ENCODE measurements around the gene KCNIP2.

KCNIP2 gene

DNA sequence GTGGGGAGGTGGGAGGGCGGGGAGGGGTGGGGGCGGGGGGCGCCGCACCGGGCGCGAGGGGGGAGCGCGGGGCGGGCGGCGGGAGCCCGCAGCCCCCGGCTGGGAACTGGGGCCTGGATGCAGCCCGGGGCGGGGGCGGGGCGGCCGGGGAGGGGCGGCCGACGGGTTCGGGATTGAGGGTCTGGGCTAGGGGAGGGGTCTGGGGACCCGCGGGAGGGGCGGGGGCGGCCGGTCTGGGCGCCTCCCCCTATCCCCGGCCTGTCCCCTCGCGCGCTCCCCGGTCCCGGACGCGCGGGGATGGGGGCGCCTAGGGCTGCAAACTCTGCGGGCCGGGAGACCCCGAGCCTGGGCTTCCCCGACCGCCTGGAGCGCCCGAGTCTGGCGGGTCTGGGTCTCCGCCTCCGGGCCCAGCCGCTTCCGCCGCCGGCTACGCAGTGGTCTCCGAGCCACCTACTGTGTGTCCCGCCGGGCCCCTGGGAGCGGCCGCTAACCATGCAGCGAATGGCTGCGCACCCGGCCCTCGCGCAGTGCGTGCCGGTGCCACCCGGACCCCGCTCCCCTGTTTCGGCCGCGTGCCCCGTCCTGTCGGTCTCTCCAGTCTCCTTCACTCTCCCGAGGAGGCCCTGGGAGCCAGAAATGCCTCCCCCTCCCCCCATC is 67.3 kb downstream of the KCNIP2 start:
- Histone ChIP-seq H3K9ac (no peak overlapping the region), H3K4me1 (ENCODE audit: low read depth, poor library complexity, severe bottlenecking) (peaks cover 13% of the 10 kb centered on the region), H3K27ac (no peak overlapping the region), H3K4me3 (IDR thresholded peaks at IDR 0.05; ENCODE audit: insufficient read depth, low read depth, low read length) (no peak overlapping the region), H4K20me1 (ENCODE audit: insufficient read depth) (no peaks in the 10 kb centered on the region), H3K36me3 (ENCODE audit: insufficient read depth) (no peaks in the 10 kb centered on the region), H2AFZ (ENCODE audit: low read depth) (no peak overlapping the region), H3K79me2 (ENCODE audit: insufficient read depth, low read depth) (no peaks in the 10 kb centered on the region), H3K27me3 (ENCODE audit: insufficient read depth, low read depth) (peaks cover 22% of the 10 kb centered on the region), H3K4me2 (no peak overlapping the region)
- TF ChIP-seq, protein P1, sequence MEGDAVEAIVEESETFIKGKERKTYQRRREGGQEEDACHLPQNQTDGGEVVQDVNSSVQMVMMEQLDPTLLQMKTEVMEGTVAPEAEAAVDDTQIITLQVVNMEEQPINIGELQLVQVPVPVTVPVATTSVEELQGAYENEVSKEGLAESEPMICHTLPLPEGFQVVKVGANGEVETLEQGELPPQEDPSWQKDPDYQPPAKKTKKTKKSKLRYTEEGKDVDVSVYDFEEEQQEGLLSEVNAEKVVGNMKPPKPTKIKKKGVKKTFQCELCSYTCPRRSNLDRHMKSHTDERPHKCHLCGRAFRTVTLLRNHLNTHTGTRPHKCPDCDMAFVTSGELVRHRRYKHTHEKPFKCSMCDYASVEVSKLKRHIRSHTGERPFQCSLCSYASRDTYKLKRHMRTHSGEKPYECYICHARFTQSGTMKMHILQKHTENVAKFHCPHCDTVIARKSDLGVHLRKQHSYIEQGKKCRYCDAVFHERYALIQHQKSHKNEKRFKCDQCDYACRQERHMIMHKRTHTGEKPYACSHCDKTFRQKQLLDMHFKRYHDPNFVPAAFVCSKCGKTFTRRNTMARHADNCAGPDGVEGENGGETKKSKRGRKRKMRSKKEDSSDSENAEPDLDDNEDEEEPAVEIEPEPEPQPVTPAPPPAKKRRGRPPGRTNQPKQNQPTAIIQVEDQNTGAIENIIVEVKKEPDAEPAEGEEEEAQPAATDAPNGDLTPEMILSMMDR (conservative IDR thresholded peaks at IDR 0.05; ENCODE audit: low read depth, low read length) = no peak
